GM19452 (cell line): ENCODE measurements around the gene MRPL55.

Experiments used
- ATAC-seq: cut with Tn5 transposase; IDR thresholded peaks from one replicate; pipeline ENCODE4 v1.9.1; 2021; ENCODE audit not compliant: unreplicated experiment

The MRPL55 gene

DNA sequence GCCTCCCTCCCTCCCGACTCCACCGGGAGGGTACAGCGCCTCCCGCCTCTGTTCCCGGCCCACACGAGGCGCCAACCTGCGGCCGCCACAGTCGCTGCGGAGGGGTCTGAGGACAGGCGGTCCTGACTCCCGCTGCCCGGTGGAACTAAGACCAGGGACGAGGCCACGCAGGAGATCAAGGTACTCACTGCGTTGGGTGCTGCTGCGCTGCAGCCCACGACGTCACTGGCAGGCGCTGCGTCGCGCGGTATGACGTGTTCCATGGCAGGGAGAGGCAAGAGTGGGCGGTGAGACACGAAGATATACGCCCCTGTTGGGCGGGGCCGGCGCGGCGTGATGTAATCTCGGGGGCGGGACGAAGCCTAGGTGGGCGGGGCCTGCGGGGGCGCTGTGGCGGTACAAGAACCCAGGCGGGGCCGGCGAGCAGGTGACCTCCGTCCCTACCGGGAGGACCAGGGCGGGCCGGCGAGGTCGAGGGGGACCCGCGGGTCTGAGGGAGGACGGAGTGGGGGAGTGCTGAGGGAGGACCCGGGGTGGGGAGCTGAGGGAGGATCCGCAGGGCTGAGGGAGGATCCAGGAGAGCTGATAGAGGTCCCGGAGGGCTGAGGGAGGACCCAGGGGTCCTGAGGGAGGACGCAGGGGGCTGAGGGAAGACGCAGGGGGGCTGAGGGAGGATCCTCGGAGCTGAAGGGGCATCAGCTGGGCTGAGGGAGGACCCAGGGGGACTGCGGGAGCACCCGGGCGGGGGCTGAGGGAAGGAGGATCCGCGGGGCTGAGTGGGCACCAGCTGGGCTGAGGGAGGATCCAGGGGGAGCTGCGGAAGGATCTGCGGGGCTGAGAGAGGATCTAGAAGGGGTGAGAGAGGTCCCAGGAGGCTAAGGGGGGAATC lies at the start of gene MRPL55:
MRPL55 (minus strand) TSS at position 227 of the 889 bp plus-strand sequence. CDS start 1,039 bp downstream, outside the sequence.
- ATAC-seq, result peak; percentile 91

DNA sequence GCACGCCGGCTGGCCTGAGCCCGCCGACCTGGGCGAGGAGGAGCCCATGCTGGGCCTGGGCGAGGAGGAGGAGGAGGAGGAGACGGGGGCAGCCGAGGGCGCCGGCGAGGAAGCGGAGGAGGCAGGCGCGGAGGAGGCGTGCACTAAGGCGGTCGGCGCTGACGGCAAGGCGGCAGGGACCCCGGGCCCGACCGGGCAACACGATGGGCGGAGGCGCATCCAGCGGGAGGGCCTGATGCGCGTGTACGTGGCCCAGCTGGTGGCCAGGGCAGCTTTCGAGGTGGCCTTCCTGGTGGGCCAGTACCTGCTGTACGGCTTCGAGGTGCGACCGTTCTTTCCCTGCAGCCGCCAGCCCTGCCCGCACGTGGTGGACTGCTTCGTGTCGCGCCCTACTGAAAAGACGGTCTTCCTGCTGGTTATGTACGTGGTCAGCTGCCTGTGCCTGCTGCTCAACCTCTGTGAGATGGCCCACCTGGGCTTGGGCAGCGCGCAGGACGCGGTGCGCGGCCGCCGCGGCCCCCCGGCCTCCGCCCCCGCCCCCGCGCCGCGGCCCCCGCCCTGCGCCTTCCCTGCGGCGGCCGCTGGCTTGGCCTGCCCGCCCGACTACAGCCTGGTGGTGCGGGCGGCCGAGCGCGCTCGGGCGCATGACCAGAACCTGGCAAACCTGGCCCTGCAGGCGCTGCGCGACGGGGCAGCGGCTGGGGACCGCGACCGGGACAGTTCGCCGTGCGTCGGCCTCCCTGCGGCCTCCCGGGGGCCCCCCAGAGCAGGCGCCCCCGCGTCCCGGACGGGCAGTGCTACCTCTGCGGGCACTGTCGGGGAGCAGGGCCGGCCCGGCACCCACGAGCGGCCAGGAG lies 49.3 kb upstream of the MRPL55 start:
- ATAC-seq, result no peak

DNA sequence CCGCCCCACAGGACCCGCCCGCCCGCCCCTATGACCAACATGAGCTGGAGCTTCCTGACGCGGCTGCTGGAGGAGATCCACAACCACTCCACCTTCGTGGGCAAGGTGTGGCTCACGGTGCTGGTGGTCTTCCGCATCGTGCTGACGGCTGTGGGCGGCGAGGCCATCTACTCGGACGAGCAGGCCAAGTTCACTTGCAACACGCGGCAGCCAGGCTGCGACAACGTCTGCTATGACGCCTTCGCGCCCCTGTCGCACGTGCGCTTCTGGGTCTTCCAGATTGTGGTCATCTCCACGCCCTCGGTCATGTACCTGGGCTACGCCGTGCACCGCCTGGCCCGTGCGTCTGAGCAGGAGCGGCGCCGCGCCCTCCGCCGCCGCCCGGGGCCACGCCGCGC lies 48.6 kb upstream of the MRPL55 start:
- no peak for ATAC-seq

DNA sequence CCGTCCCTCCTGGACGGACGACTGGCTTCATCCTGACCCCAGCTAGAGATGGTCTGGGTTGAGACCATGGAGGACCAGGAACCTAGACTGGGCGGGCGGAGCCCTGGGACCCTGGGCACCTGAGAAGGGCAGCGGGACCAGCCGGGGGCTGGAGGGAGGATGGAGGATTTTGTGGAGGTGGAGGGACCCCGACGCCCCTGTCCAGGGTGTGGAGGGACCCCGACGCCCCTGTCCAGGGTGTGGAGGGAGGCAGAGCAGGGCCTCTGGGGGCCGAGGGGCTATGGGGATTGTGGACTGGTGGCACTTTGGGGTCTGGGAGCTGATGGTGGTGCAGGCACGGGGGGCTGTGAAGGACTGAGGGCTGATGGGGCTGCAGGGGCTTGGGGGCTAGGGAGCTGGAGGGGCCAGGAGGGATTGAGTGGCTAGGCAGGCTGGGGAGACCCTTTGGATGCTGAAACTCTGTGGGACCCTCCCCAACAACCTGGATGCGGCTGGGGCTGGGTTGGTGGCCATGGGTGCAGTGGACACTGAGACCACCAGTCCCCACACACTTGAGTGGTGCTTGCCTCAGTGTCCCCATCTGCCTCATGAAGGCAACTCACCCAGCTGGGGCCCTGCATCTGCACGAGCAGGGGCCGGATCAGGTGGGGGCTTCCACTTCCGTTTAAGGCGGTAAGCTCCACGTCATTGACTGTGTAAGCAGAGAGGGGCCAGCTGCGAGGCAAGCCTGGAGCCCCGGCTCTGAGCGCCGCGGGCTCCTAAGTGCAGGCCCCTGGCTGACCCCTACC lies 48.0 kb upstream of the MRPL55 start:
- no peak for ATAC-seq

DNA sequence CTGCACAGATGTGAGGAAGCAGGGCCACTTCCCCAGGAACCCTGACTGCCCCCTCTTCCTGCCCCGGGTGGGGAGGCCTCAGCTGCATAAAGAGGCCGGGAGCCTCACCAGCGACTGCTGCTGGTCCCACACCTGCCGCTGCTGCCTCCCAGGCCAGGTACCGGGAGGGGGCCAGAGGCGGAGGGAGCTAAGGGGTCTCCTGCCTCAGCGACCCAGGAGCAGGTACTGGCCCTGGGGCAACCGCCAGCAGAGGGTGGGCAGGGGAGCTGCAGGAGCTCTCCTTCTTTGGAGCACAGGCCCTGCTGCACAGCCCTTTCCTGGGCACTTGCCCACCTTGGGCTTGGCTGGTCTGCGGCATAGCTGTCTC lies 47.4 kb upstream of the MRPL55 start:
- no peak for ATAC-seq

DNA sequence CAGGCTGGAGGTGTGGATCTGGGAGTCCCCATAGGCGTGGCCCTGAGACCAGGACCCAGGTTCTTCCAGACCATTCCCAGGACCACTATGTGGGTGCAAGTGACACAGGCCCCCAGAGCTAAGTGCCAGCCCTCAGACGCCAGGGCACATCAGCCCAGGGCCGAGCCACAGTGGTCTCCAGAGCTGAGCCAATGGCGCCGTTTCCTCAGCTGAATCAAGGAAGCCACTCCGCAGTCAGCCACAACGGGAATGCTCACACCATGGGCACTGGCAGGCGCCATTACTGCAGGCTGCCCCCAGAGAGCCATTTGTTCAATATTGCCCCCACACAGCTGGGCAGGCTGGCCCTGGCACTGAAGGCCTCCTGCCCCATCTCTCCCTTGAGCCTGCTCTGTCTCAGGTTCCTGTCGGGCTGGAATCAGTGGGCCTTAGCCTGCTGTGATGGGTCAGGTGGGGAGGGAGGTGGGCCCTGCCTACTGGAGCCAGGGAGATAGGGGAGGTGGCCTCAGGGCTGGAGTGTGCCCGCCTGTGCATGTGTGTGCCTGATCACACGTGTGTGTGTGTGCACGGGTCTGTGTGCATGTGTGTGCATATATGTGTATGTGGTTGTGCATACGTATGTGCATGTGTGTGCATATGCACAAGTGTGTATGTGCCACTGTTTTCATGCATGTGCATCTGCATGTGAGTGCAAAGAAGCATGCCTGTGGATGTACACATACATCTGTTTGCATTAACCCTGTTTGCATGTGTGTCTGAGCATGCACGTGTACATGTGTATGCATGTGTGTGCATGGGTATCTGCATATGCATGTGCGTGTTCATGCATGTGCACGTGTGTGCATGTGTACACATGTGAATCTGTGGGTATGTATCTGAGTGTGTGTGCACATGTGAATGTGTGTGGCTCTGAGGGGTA lies 46.8 kb upstream of the MRPL55 start:
- no peak for ATAC-seq

DNA sequence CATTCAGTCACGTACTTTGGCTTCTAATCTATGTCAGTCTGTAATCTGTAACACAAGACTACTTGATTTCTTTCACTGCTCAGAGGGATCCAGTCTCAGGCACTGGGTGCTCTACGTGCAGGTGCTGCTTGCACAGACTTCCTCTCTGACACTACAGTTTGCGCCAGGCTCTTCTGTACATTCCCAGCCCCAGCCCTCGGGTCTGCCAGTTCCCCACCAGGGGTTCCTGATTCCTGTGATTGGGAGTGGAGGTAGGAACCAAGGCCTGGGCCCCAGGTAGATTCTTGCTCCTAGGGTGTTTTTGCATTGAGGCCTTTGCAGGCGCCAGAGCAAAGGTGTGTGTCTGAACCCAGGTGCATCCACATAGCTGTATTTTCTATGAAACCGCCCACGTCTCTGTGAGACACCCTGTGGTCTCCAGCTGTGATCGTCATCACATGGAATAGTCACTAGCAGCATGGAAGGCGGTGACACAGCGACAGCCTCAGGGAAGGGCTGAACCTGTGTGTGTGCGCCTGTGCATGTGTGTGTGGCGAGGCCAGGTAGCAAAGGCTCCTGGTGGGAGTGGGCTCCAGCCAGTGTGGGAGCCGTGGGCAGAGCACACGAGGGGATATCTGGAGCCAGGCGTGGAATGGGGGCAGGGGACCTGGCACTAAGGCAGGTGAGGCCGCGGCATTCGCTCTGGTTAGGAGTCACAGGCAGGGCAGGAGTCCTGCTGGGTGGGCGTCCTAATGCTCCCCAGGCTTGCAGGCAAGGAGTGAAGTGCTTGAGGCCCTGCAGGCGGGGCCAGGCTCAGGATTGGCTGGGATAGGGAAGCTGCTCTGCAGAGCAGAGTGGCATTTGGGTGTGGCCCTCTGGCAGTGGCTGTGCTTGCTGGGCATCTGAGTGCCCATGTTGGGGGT lies 45.8 kb upstream of the MRPL55 start:
- ATAC-seq, result no peak

DNA sequence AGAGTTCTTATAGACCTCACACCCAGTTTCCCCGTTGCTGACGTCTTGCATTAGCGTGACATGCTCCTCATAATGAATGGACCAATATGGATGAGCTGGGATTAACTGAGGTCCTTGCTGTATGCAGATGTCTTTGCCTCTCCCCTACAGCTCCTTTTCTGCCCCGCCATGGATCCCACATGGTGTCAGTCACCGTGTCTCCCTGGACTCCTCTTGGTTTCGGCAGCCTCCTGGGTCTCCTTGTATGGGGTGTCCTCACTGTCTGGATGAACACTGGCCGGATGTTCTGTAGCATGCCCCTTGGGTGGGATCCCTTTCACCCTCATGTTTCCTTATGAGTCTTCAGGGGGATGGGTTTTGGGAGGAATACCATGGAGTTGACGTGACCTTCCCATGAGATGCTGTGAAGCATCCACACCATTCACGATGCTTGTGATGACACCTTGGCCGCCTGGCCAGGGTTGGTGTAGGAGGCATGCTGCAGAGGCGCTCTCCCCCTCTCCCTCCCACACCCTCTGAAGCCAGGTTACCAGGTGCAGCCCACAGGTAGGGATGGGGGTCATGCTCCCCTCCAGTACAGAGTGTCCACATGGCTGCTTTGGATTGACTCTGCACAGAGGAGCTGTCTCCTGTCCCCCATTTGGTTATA lies 45.0 kb upstream of the MRPL55 start:
- ATAC-seq, result no peak

DNA sequence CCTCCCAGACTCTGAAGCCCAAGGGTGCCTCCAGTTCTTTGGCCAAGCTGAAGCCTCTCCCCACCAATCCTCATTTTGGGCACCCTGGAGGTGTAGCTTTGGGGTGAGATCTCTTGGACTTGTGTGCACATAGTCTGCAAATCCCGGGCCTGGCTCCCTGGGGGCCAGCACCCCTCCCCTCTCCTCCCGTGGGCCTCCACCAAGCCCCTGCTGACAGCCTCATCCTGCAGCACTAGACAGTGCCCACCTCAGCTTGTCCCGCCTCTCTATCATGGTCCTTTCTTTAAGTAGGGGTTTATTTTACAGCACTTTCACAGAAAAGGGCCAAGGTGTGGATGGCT lies 43.8 kb upstream of the MRPL55 start:
- ATAC-seq, result no peak

DNA sequence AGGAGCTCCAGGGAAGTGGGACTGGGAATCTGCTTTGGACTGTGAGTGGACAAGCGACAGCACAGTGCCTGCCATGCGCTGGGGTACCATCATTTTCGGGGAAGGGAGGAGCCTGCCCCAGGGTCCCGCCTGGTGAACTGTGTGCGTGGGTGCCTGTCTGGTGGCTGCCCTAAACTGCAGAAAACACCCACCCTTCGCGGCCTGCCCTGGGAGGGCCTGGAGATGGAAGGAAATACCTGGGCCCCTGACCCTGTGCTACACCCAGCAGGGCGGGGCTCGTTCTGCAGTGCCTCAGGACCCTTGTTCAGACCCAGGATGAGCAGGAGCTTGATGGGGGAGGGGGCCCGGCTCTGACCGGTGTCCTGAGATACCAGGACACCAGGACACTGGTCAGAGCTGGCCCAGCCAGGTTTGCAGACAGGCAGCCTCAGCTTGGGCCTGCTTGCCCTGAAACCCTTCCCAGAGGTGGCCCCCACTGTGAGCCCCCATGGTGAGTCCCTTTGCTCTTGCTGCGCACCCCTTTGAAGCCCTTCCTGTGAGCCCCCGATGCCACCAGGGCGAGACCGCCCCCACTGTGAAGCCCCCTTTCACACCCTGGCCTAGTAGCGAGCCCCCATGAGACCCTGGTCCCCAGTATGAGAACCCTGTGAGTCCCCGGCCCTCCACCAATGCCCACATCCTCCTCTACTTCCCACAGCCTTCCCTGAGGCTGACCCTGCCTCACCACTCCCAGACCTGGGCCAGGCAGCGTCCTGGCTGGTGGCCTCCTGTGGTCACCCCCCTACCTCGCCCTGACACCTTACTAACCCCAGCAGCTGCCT lies 43.2 kb upstream of the MRPL55 start:
- ATAC-seq, result no peak

DNA sequence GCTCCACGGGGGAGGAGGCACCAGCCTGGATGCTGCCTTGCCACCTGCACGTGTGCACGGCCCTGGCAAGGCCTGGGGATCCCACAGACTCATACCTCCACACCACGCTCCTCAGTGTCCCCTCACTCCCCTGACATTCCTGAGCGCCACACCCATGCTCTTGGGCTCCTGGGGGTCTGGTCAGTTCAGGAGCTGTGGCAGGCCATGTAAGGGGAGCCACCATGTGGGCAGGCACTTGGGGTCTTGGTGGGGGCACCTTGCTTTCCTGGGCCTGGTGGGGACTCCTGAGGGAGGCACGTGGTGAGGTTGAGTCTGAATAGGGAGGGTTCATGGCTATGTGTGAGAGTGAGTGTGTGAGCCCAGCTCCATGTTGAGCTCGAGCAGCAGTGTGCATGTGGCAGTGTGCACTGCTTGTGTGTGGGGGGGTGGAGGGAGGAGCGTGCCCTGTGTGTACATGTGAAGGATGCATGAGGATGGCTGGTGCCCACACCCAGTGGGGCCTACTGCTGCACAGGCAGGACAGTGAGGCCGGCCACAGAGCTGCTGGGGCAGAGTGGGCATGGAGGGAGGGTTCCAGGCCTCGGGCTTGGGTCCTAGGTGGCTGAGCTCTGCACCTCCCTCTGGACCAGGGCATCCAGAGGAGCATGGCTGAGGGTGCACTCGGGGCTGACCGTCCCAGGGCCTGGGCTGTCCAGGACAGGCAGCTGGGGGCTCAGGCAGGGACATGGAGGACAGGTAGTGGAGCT lies 42.3 kb upstream of the MRPL55 start:
- no peak for ATAC-seq

DNA sequence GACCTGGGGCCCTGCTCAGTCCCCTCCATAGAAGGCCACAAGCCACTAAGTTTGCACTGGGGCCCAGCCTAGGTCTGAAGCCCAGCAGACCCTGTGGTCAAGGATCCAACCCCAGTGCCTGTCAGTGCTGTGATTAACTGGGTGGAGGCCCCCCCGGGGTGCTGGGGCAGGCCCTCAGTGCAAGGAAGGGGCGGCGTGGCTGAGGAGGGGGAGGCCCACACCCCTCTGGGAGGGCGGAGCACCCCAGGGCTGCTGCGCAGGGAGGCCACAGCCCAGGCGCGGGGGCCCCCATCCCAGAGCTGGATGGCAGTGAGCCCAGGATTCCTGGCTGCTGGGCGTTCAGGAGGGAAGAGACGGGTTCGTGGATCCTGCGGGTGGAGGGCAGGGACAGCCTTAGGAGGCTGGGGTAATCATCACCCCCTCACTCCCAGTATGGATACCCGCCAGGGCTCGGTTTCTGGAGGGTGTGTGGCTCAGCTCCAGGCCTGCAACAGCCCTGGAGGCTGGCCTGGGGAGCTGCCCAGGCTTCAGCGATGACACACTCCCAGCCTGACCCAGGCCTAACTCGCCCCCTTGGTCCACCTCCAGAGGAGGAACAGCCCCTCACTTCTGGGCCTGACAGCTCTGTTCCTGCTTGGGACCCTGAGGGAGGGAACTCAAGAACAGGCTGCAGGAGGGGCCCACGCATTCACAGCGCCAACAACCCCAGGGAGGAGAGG lies 41.5 kb upstream of the MRPL55 start:
- no peak for ATAC-seq

DNA sequence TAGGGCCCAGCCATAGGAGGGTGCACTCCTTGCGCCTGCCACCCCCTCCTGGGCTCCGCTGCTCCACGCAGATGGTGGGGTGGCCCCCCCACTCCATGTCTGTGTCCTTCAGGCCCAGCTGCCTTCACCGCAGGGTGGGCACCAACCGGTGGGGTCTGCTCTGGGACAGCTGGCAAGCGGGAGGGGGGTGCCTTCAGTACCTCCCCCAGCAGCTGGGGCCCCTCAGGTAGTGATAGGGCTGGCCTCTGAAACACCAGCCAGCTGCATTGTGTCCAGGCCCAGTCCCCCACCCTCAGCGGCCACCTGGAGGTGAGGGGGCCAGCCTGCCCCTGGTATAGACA lies 41.0 kb upstream of the MRPL55 start:
- ATAC-seq, result no peak

DNA sequence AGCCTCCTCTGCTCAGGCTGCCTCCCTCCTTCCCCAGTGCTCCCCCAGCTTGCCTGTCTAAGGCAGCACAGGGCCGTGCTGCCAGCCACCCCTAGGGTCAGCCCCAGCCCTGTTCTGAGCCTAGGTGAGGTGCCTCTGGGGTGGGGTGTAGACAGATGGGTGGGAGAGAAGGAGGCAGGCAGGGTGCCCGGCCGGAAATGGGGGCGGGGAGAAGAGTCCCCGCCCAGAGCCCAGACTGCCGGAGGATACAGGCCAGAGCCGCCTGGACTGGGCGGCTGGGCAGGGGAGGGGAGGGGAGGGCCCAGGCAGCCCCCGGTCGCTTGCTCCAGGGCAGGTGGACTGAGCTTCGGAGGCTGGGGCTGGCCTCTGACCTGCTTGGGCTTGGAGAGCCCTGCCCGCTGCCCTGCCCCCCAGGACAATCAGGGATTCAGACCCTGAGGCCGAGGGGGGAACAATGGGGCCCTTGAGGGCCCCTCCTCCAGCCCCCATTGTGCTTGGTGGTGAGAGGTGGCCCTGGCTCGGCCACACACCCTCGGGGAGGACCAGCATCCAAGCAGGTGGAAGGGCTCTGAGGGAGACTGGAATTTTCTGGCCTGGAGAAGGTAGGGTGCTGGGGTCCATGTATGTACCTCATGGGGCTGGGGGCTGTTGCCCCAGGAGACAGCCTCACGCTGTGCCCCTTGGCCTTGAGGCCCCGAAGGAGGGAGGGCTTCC lies 40.5 kb upstream of the MRPL55 start, which contains the start of gene GJC2:
GJC2 (plus strand) TSS at position 525 of the 714 bp plus-strand sequence. CDS start 7,829 bp downstream, outside the sequence.
- no peak for ATAC-seq

DNA sequence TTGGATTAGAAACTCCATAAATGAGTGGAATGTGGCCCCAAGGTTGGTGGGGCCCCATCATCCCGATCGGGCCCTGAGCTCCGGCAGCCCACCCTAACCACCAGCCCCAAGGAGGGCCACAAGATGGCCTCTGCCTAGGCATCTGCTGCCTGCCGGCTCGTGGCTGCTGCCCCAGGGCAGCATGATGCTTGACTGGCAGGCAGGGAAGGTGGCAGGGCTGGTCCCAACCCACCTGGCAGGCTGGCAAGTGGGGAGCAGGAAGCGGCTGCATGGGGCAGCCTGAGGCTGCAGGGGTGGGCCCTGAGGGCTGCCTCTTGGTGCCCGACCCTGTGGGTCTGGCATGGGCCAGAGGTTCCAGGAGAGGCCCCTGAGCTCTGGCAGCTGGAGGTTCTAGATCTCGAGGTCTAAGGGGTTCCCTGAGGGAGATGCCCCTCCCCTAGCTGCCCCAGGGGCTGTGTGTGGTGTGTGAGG lies 39.9 kb upstream of the MRPL55 start:
- ATAC-seq, result no peak
